BJ (cell line): ENCODE results near the gene NRG3. TPM values are rescaled to one million over a fixed set of nuclear protein-coding genes. Genes with fewer than 3 reads are reported as not detected.
"Not testable (repeated sequence)": the region's sequence is repeated elsewhere in the genome, so short reads cannot be mapped to it uniquely, and the experiment has no call there.

Experiments used
- CTCF ChIA-PET: fragments of 350-600 bp; formaldehyde crosslinking; extraction: SDS; loops from one replicate; lab custom pipeline; 2021; ENCODE audit warnings: antibody characterized with exemption, inconsistent platforms; lab: Yijun Ruan, JAX
- POLR2A ChIA-PET: fragments of 300-600 bp; sonication (Branson Sonifier 250); formaldehyde crosslinking; extraction: SDS; loops from one replicate; lab custom pipeline; 2021; ENCODE audit warnings: antibody characterized with exemption; lab: Charles Lee
- DNase-seq: peaks from one replicate; pipeline ENCODE4 v3.0.0-alpha.2; 2011; ENCODE audit warnings: low read depth
- H3K27me3 ChIP-seq: 2 replicates; pipeline ENCODE4 v1.6.0; 2011; ENCODE audit warnings: low read length; ENCODE audit not compliant: control insufficient read depth, insufficient read depth
- H3K36me3 ChIP-seq: 2 replicates; pipeline ENCODE4 v1.5.1; 2011; ENCODE audit warnings: low read length; ENCODE audit not compliant: control insufficient read depth, insufficient read depth
- H3K4me3 ChIP-seq: 2 replicates; pipeline ENCODE4 v1.5.1; 2011; ENCODE audit warnings: low read depth, mild to moderate bottlenecking, control low read depth, low read length
- CTCF ChIP-seq: IDR thresholded peaks from 2 replicates; pipeline ENCODE4 v1.5.1; 2011; ENCODE audit warnings: low read depth, mild to moderate bottlenecking, control low read depth, inconsistent platforms, low read length, moderate library complexity; ENCODE audit not compliant: insufficient read depth
- polyA plus RNA-seq: library from polyadenylated mRNA; depleted of rRNA; stranded (reverse); fragments of >200 nt; gene quantifications from 2 replicates; pipeline ENCODE4 v1.2.3, GENCODE V29; 2011

Gene NRG3
- polyA plus RNA-seq, 1 experiment: not detected

GRCh38 chr10:82668221-82668895 lies 793.4 kb downstream of the NRG3 start:
- Histone ChIP-seq H3K4me3 (no peak overlapping the region), H3K27me3 (no peaks in the 10 kb centered on the region), H3K36me3 (no peaks in the 10 kb centered on the region)
- POLR2A ChIA-PET: no interaction called here
- no peak for TF ChIP-seq CTCF
- no peak for DNase-seq
- CTCF ChIA-PET: no interaction called here

- no peak for DNase-seq
- ChIA-PET CTCF (interaction anchor here (1.7 kb wide), 1 partner anchor 10 kb away, joined by 3 read pairs; no protein-coding TSS in a partner anchor), POLR2A (no interaction called here)
- H3K4me3 ChIP-seq: no peak overlapping the region
- TF ChIP-seq CTCF: no peak
- no peaks in the 10 kb centered on the region for H3K27me3 ChIP-seq
- no peaks in the 10 kb centered on the region for H3K36me3 ChIP-seq
Observed at GRCh38 chr10:82674036-82674435, 799.0 kb downstream of the NRG3 start.

GRCh38 chr10:82677932-82678331 lies 802.9 kb downstream of the NRG3 start:
- CTCF ChIA-PET, DNase-seq, H3K27me3 ChIP-seq, H3K4me3 ChIP-seq, H3K36me3 ChIP-seq, POLR2A ChIA-PET: not testable (repeated sequence)

GRCh38 chr10:82678451-82678850 lies 803.5 kb downstream of the NRG3 start:
- CTCF ChIA-PET: not testable (repeated sequence)

GRCh38 chr10:82680608-82681007 lies 805.6 kb downstream of the NRG3 start:
- H3K4me3 ChIP-seq: no peak overlapping the region
- no peak for TF ChIP-seq CTCF
- DNase-seq: no peak
- CTCF ChIA-PET: no interaction called here
- H3K36me3 ChIP-seq: no peaks in the 10 kb centered on the region
- no peaks in the 10 kb centered on the region for H3K27me3 ChIP-seq
- POLR2A ChIA-PET: no interaction called here

More at GRCh38 chr10:82678451-82678850, 803.5 kb downstream of the NRG3 start:
- DNase-seq, H3K27me3 ChIP-seq, POLR2A ChIA-PET, H3K4me3 ChIP-seq, H3K36me3 ChIP-seq: not testable (repeated sequence)

GRCh38 chr10:82683945-82684344 lies 809.0 kb downstream of the NRG3 start:
- Histone ChIP-seq H3K4me3 (no peak overlapping the region), H3K36me3 (no peaks in the 10 kb centered on the region), H3K27me3 (no peaks in the 10 kb centered on the region)
- POLR2A ChIA-PET: no interaction called here
- TF ChIP-seq CTCF: no peak
- no peak for DNase-seq
- CTCF ChIA-PET: no interaction called here
